ENCODE data around the gene KHK. TPM values are rescaled to one million over a fixed set of nuclear protein-coding genes. Genes with fewer than 3 reads are reported as not detected.

Gene KHK
- total and polyA plus RNA-seq, 2 of the 8 experiments (the other 6 are each of a cell fraction or from before 2014, with no cell fraction given): 11.0 to 17.7 TPM

DNA sequence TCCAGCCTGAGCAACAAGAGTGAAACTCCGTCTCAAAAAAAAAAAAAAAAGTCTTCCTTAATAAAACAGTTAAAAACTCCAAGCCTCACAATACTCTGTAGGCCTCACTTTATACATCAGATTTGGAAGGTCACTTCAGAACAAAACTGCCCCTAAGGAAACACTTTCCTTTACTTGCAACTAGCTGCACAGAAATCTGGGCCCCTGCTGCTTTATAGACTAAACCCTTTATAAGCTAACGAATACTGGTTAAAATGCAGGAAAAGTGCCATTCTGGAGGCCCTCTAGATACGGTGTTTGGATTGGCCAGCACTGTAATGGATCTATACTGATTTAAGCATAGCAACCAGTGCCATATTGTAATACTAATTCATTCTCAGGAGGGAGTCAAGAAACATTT lies 38.5 kb downstream of the KHK start:
- Histone ChIP-seq H4K8ac (ENCODE audit: extremely low read depth, insufficient read depth, low read length) (no peak overlapping the region), H2BK5ac (ENCODE audit: low read depth, low read length) (no peak overlapping the region), H4K91ac (replicated peaks; ENCODE audit: insufficient read length, low read length) (no peak overlapping the region), H2BK12ac (ENCODE audit: low read depth, low read length) (no peak overlapping the region), H3K23ac (ENCODE audit: insufficient read length) (no peak overlapping the region), H2BK20ac (ENCODE audit: low read length) (no peak overlapping the region), H3K36me3 (ENCODE audit: control insufficient read depth in 2 of 4, insufficient read depth in 4 of 4, low read length in 3 of 4) (peaks cover 0 to 4% (median 1%) of the 10 kb centered on the region in 4 experiments; a peak in 1 of 8 replicates), H2AFZ (ENCODE audit: low read length) (no peak overlapping the region), H3K79me2 (ENCODE audit: control insufficient read depth in 1 of 2, insufficient read depth in 2 of 2, low read length in 2 of 2) (no peaks in the 10 kb centered on the region), H3K14ac (ENCODE audit: insufficient read length) (no peak overlapping the region), H4K5ac (ENCODE audit: insufficient read length, low read depth, low read length) (no peak overlapping the region), H2BK120ac (replicated peaks; ENCODE audit: low read depth, low read length) (no peak overlapping the region), H3K79me1 (ENCODE audit: low read depth, low read length) (no peaks in the 10 kb centered on the region), H3K56ac (replicated peaks; ENCODE audit: insufficient read length, low read depth, low read length) (no peak overlapping the region), H3K9me3 (ENCODE audit: insufficient read depth in 2 of 2, low read depth in 1 of 2, low read length in 1 of 2) (no peaks in the 10 kb centered on the region), H2BK15ac (ENCODE audit: low read length) (no peak overlapping the region), H3K18ac (ENCODE audit: extremely low read depth, low read length) (no peak overlapping the region), H2AK5ac (ENCODE audit: low read depth, low read length) (no peak overlapping the region), H3K23me2 (ENCODE audit: low read depth, low read length) (peaks cover 5% of the 10 kb centered on the region), H3K4ac (replicated peaks; ENCODE audit: insufficient read length, low read depth, low read length) (no peak overlapping the region), H3K27ac (ENCODE audit: low read depth, low read length) (no peak overlapping the region), H3K4me1 (replicated peaks in 1 of 4; ENCODE audit: control insufficient read depth in 3 of 4, insufficient read depth in 4 of 4, low read length in 3 of 4) (peaks cover 0 to 9% (median 5%) of the 10 kb centered on the region in 4 experiments; a peak in 6 of 7 replicates), H3K27me3 (replicated peaks in 1 of 4; ENCODE audit: control insufficient read depth in 3 of 4, extremely low read depth in 1 of 4, insufficient read depth in 3 of 4, low read length in 3 of 4) (peaks cover 2 to 35% (median 24%) of the 10 kb centered on the region in 4 experiments), H3K4me3 (ENCODE audit: extremely low read depth in 1 of 4, insufficient read depth in 2 of 4, low read depth in 3 of 4, low read length in 4 of 4) (no peak overlapping the region), H3K4me2 (ENCODE audit: insufficient read depth in 1 of 2, low read depth in 2 of 2, low read length in 2 of 2) (no peak overlapping the region), H3K9ac (replicated peaks in 1 of 4; ENCODE audit: extremely low read depth in 1 of 4, low read depth in 3 of 4, low read length in 3 of 4) (no peak overlapping the region), H4K20me1 (replicated peaks in 1 of 2; ENCODE audit: control insufficient read depth in 1 of 2, insufficient read depth in 2 of 2, low read length in 2 of 2) (no peaks in the 10 kb centered on the region)
- POLR2A ChIA-PET (ENCODE audit: partially characterized antibody): interaction anchor here (0.8 to 2.7 kb wide), 2 partner anchors 8 to 11 kb away, joined by 3 to 11 read pairs; no protein-coding TSS in a partner anchor
- FAIRE-seq (no peak), DNase-seq (ENCODE audit: low read depth in 1 of 2, low spot score in 2 of 2) (no peak)
- CTCF ChIA-PET (ENCODE audit: partially characterized antibody): interaction anchor here (0.9 to 3.8 kb wide), 13 partner anchors 9 to 177 kb away, joined by 3 to 38 read pairs (median 4); partner anchors contain the start of gene PREB
- 94% methylated on average over 3 of the region's 3 CpGs; no CpG with 5 or more reads in 1 of the 2 experiments for WGBS, 2 experiments (ENCODE audit: extremely low coverage in 1 of 2, insufficient coverage in 1 of 2, insufficient read length in 1 of 2, insufficient replicate concordance in 2 of 2, low coverage in 1 of 2, low lambda C conversion rate in 2 of 2, missing lambda C conversion rate in 1 of 2)
- no peak for TF ChIP-seq NANOG (IDR thresholded peaks at IDR 0.05; ENCODE audit: insufficient read depth, low read depth, low read length, poor library complexity, severe bottlenecking)
- no peak for TF ChIP-seq RNF2 (IDR thresholded peaks at IDR 0.05; ENCODE audit: borderline replicate concordance, low read depth, low read length, missing control alignments, poor library complexity, severe bottlenecking)
- TF ChIP-seq GABPA (IDR thresholded peaks at IDR 0.05; ENCODE audit: borderline replicate concordance, insufficient read depth, low read length): no peak
